ENCODE measurements around the gene MAPK6. TPM values are rescaled to one million over a fixed set of nuclear protein-coding genes. Genes with fewer than 3 reads are reported as not detected.

Gene MAPK6
- total and polyA plus RNA-seq, 2 of the 4 experiments (the other 2 are of a cell fraction) = 22.6 to 60.6 TPM

- Histone ChIP-seq H3K56ac (ENCODE audit: extremely low read depth, insufficient read depth, low read length) (no peak overlapping the region), H3K27me3 (ENCODE audit: control insufficient read depth, insufficient read depth, low read length) (no peaks in the 10 kb centered on the region), H2BK15ac (ENCODE audit: low read depth, low read length) (no peak overlapping the region), H3K9me3 (ENCODE audit: control insufficient read depth, insufficient read depth, low read length) (no peaks in the 10 kb centered on the region; the same call in 1 of the 2 replicates), H2BK120ac (ENCODE audit: low read depth, low read length) (no peak overlapping the region), H3K79me1 (ENCODE audit: low read depth in 1 of 2, low read length in 2 of 2) (peaks cover 7 to 82% of the 10 kb centered on the region in 2 experiments; a peak in 3 of 4 replicates), H4K91ac (ENCODE audit: insufficient read depth, low read depth, low read length) (no peak overlapping the region), H3K4me3 (ENCODE audit: insufficient read depth, low read depth, low read length) (no peak overlapping the region), H3K9me1 (ENCODE audit: insufficient read depth, low read length) (peaks cover 20% of the 10 kb centered on the region), H3K14ac (replicated peaks; ENCODE audit: low read depth, low read length) (no peak overlapping the region), H4K8ac (ENCODE audit: low read depth in 2 of 2, low read length in 2 of 2) (no peak overlapping the region), H4K5ac (ENCODE audit: low read depth, low read length) (no peak overlapping the region), H2AK5ac (ENCODE audit: low read depth, low read length) (no peak overlapping the region), H3K4ac (ENCODE audit: low read depth, low read length) (no peak overlapping the region), H3K36me3 (ENCODE audit: control insufficient read depth, insufficient read depth, low read length) (peaks cover 3% of the 10 kb centered on the region; the same call in 1 of the 2 replicates), H2AK9ac (replicated peaks; ENCODE audit: low read depth, low read length, poor library complexity) (no peak overlapping the region), H3K4me2 (ENCODE audit: low read depth, low read length) (no peak overlapping the region), H2BK20ac (ENCODE audit: low read depth, low read length) (no peak overlapping the region), H3K4me1 (ENCODE audit: control insufficient read depth, insufficient read depth, low read length) (peaks cover 19% of the 10 kb centered on the region), H2BK5ac (ENCODE audit: low read depth, low read length, poor library complexity, severe bottlenecking) (no peak overlapping the region), H3K18ac (ENCODE audit: low read depth, low read length) (no peak overlapping the region), H3K27ac (ENCODE audit: insufficient read depth, low read length) (no peak overlapping the region), H4K20me1 (ENCODE audit: insufficient read depth, low read length) (peaks cover 90% of the 10 kb centered on the region), H3K23ac (ENCODE audit: low read depth, low read length) (no peak overlapping the region), H2AFZ (replicated peaks; ENCODE audit: low read length, poor library complexity) (no peak overlapping the region), H3K9ac (ENCODE audit: low read depth, low read length) (no peak overlapping the region)
- in situ Hi-C loops (cut with MboI; ENCODE audit: low sequenced_read_pairs) (no loop called here), dilution Hi-C loops (cut with HindIII; ENCODE audit: low sequenced_read_pairs, unreplicated experiment) (no loop called here), intact Hi-C loops (cut with micrococcal nuclease) (no loop called here)
- 60 to 100% methylated on average over 1 of the region's 2 CpGs for WGBS, 2 experiments (ENCODE audit: extremely low coverage in 2 of 2, insufficient read length in 1 of 2)
- no peak for ATAC-seq (ENCODE audit: low read depth)
- CTCF ChIA-PET = interaction anchor here (0.6 kb wide), 1 partner anchor 189 kb away, joined by 4 read pairs; no protein-coding TSS in a partner anchor
- no TSS peak for BruUV-seq (replicated peaks)
- TF ChIP-seq CHD1 (IDR thresholded peaks at IDR 0.05; ENCODE audit: low read depth, low read length) = no peak
- TF ChIP-seq CTCF (conservative IDR thresholded peaks at IDR 0.05; ENCODE audit: low read depth, low read length) = no peak
- no peak for TF ChIP-seq ELK1 (IDR thresholded peaks at IDR 0.05; ENCODE audit: borderline replicate concordance, low read depth, low read length)
- no peak for TF ChIP-seq SMC3 (IDR thresholded peaks at IDR 0.05; ENCODE audit: low read depth, low read length)
- TF ChIP-seq BHLHE40 (IDR thresholded peaks at IDR 0.05; ENCODE audit: low read depth, low read length) = no peak
- no peak for TF ChIP-seq FOS (IDR thresholded peaks at IDR 0.05; ENCODE audit: low read depth, low read length)
- TF ChIP-seq RAD21 (IDR thresholded peaks at IDR 0.05; ENCODE audit: low read length) = no peak
- TF ChIP-seq RFX5 (IDR thresholded peaks at IDR 0.05; ENCODE audit: low read depth, low read length) = no peak
- TF ChIP-seq CEBPB (IDR thresholded peaks at IDR 0.05; ENCODE audit: low read depth, low read length) = no peak
- no peak for TF ChIP-seq MXI1 (IDR thresholded peaks at IDR 0.05; ENCODE audit: borderline replicate concordance, low read depth, low read length)
- no peak for TF ChIP-seq MAZ (IDR thresholded peaks at IDR 0.05; ENCODE audit: borderline replicate concordance, low read depth, low read length)
- TF ChIP-seq MAFK (IDR thresholded peaks at IDR 0.05; ENCODE audit: low read depth, low read length) = no peak
- no peak for TF ChIP-seq RCOR1 (IDR thresholded peaks at IDR 0.05; ENCODE audit: insufficient replicate concordance, low read length)
- TF ChIP-seq NFE2L2 (IDR thresholded peaks at IDR 0.05; ENCODE audit: low read depth, low read length) = no peak
- TF ChIP-seq POLR2A (IDR thresholded peaks at IDR 0.05; ENCODE audit: low read depth, low read length) = no peak
- TF ChIP-seq USF2 (IDR thresholded peaks at IDR 0.05; ENCODE audit: low read depth, low read length) = no peak
- no peak for DNase-seq
- POLR2A ChIA-PET (ENCODE audit: unreplicated experiment) = no interaction called here
Measured at GRCh38 chr15:52037889-52038505, 19.0 kb downstream of the MAPK6 start.

All from IMR-90 (cell line).